ENCODE results near the gene RIPOR2. TPM values are rescaled to one million over a fixed set of nuclear protein-coding genes. Genes with fewer than 3 reads are reported as not detected.
A peak's percentile ranks its signal among the peaks of the same experiment; 100 is the strongest.

The RIPOR2 gene
- total RNA-seq, 1 donor from 2014 or later: 19.4 TPM

DNA sequence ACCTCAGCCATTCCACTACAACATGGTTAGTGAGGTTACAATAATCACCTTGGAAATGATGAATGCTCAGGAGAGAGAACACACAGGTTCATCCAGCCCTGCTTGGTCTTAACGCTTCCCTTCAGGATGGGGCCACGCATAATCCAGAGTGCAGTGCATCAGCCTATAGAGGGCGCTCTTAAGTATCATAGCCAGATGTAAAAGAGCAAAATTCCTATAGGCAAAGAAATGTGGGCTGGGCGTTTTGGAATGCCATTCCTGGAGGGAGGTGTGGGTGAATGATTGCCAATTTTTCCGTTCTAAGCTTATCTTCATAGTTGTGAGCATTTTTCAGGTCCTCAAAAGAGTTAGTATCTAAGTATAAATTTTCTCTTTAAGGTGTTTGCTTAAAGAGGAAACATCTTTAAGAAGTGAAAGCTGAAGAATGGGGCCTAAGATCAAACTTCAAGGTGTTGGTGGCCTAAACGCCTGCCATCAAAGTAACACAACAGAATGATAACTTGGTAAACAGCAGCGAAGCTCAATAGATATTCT is 1.8 kb downstream of the RIPOR2 start:
- intact Hi-C loops (cut with DNase I): no loop called here
- peaks cover 22% of the 10 kb centered on the region for H3K4me1 ChIP-seq
- H3K36me3 ChIP-seq: no peaks in the 10 kb centered on the region
- H3K27me3 ChIP-seq: no peaks in the 10 kb centered on the region
- H3K9me3 ChIP-seq: no peaks in the 10 kb centered on the region
- no peak for DNase-seq (ENCODE audit: extremely low spot score in 2 of 2)
- TF ChIP-seq, protein P1, sequence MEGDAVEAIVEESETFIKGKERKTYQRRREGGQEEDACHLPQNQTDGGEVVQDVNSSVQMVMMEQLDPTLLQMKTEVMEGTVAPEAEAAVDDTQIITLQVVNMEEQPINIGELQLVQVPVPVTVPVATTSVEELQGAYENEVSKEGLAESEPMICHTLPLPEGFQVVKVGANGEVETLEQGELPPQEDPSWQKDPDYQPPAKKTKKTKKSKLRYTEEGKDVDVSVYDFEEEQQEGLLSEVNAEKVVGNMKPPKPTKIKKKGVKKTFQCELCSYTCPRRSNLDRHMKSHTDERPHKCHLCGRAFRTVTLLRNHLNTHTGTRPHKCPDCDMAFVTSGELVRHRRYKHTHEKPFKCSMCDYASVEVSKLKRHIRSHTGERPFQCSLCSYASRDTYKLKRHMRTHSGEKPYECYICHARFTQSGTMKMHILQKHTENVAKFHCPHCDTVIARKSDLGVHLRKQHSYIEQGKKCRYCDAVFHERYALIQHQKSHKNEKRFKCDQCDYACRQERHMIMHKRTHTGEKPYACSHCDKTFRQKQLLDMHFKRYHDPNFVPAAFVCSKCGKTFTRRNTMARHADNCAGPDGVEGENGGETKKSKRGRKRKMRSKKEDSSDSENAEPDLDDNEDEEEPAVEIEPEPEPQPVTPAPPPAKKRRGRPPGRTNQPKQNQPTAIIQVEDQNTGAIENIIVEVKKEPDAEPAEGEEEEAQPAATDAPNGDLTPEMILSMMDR (IDR thresholded peaks at IDR 0.05): peak in 1 of 3 experiments; percentile 14
- TF ChIP-seq POLR2AphosphoS5 (IDR thresholded peaks at IDR 0.05; ENCODE audit: insufficient read depth in 1 of 2, low read depth in 1 of 2): no peak
- H3K27ac ChIP-seq: no peak overlapping the region
- H3K4me3 ChIP-seq: no peak overlapping the region

GRCh38 chr6:24933266-24933665 is 2.5 kb downstream of the RIPOR2 start:
- no peaks in the 10 kb centered on the region for H3K9me3 ChIP-seq
- H3K27me3 ChIP-seq: no peaks in the 10 kb centered on the region
- no peak overlapping the region for H3K27ac ChIP-seq
- DNase-seq (ENCODE audit: extremely low spot score in 2 of 2): no peak
- peaks cover 22% of the 10 kb centered on the region for H3K4me1 ChIP-seq
- intact Hi-C loops (cut with DNase I): no loop called here
- TF ChIP-seq POLR2AphosphoS5 (IDR thresholded peaks at IDR 0.05; ENCODE audit: insufficient read depth in 1 of 2, low read depth in 1 of 2) (no peak), POLR2A (IDR thresholded peaks at IDR 0.05) (no peak)
- TF ChIP-seq, protein P1 (IDR thresholded peaks at IDR 0.05): no peak
- H3K36me3 ChIP-seq: no peaks in the 10 kb centered on the region
- H3K4me3 ChIP-seq: no peak overlapping the region

GRCh38 chr6:24932832-24933231 is 2.9 kb downstream of the RIPOR2 start:
- Histone ChIP-seq H3K27ac (no peak overlapping the region), H3K4me1 (peaks cover 22% of the 10 kb centered on the region), H3K27me3 (no peaks in the 10 kb centered on the region), H3K9me3 (no peaks in the 10 kb centered on the region), H3K4me3 (no peak overlapping the region), H3K36me3 (no peaks in the 10 kb centered on the region)
- DNase-seq (ENCODE audit: extremely low spot score in 2 of 2): no peak
- TF ChIP-seq, protein P1 (IDR thresholded peaks at IDR 0.05): no peak
- TF ChIP-seq POLR2A (IDR thresholded peaks at IDR 0.05) (no peak), POLR2AphosphoS5 (IDR thresholded peaks at IDR 0.05; ENCODE audit: insufficient read depth in 1 of 2, low read depth in 1 of 2) (no peak)
- intact Hi-C loops (cut with DNase I): no loop called here

DNA sequence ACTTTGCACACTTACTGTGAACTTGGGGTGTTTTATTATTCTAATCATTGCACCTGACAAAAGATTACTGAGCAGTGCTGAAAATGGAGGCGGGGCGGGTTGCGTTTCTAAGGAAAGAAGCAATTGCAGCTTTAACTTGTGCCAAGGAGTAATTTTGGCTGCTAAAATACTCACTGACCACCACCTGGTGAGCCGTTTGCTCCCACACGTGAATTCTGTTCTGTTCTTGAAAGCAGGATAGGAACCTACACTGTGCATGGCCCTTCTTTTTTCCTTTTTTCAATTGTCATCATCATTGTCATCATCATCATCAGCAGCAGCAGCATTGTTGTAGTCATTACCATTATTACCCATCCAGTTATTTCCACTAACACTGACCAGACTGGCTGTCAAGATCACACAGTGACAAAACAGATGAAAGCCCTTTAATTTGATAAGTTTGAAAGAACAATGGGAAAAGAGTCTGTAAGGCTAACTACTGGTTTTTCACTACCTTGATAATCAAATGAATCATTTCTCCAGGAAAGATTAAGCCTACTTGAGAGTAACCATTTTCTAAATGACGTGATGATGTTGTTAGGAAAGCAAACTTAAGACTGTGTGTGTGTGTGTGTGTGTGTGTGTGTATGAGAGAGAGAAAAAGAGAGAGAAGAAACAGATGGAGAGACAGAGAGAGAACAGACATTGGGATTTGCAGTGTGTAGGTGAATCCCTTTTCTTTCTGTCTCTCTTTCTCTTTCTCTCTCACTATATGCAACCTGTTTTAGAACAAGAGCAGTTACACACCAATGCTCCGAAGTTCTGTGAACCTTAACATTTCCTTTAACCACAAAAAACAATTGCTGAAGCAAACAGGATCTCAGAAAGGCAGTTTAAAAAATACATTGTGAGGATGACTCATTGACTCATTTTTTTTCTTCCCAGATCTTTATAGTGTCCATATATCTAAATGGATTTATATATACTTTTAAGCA is 3.8 kb downstream of the RIPOR2 start:
- no peak for DNase-seq (ENCODE audit: extremely low spot score in 2 of 2)
- Histone ChIP-seq H3K27me3 (no peaks in the 10 kb centered on the region), H3K4me3 (no peak overlapping the region), H3K9me3 (no peaks in the 10 kb centered on the region), H3K27ac (no peak overlapping the region), H3K4me1 (peaks cover 22% of the 10 kb centered on the region), H3K36me3 (no peaks in the 10 kb centered on the region)
- intact Hi-C loops (cut with DNase I): no loop called here
- TF ChIP-seq POLR2A (IDR thresholded peaks at IDR 0.05): no peak
- TF ChIP-seq, protein P1 (IDR thresholded peaks at IDR 0.05): no peak
- TF ChIP-seq POLR2AphosphoS5 (IDR thresholded peaks at IDR 0.05; ENCODE audit: insufficient read depth in 1 of 2, low read depth in 1 of 2): no peak

DNA sequence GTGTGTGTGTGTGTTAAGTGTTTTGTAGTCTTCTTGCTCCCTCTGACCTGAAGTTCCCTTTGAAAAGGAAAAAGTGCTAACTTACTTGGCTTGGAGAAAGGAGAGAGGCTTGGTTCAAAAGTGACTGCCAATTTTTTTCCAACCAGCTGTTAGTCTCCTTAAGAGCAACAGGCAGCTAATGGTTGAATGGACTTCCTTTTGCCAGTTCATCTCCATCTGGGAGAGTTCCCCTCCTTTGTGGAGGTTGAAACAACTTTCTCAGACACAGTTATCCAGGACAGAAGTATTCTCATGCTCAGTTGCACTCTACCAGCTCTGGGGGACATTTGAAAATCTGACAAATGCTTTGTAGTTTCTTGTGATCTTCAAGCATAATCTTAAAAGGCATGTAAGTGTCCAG is 4.5 kb downstream of the RIPOR2 start:
- DNase-seq (ENCODE audit: extremely low spot score in 2 of 2): no peak
- Histone ChIP-seq H3K27me3 (no peaks in the 10 kb centered on the region), H3K4me3 (no peak overlapping the region), H3K4me1 (peaks cover 22% of the 10 kb centered on the region), H3K9me3 (no peaks in the 10 kb centered on the region), H3K36me3 (no peaks in the 10 kb centered on the region), H3K27ac (no peak overlapping the region)
- TF ChIP-seq POLR2AphosphoS5 (IDR thresholded peaks at IDR 0.05; ENCODE audit: insufficient read depth in 1 of 2, low read depth in 1 of 2) (no peak), POLR2A (IDR thresholded peaks at IDR 0.05) (no peak)
- TF ChIP-seq, protein P1 (IDR thresholded peaks at IDR 0.05): no peak
- intact Hi-C loops (cut with DNase I): no loop called here
